AG04450 (cell line): ENCODE measurements around the gene TSPAN33. TPM values are rescaled to one million over a fixed set of nuclear protein-coding genes. Genes with fewer than 3 reads are reported as not detected.

ENCODE experiments used
- CTCF ChIA-PET: fragments of 300-600, 350-600 bp; formaldehyde crosslinking; extraction: SDS; loops from one replicate; lab custom pipeline; 2022; ENCODE audit warnings: antibody characterized with exemption, inconsistent platforms; lab: Charles Lee
- POLR2A ChIA-PET: fragments of 350-600 bp; formaldehyde crosslinking; extraction: SDS; loops from one replicate; lab custom pipeline; 2021; ENCODE audit warnings: antibody characterized with exemption, inconsistent platforms; lab: Yijun Ruan, JAX
- DNase-seq: peaks from one replicate; pipeline ENCODE4 v3.0.0-alpha.2; 2011; ENCODE audit warnings: low read depth, low spot score
- H3K27ac ChIP-seq: one replicate; pipeline ENCODE4 v1.5.1; 2012; ENCODE audit warnings: low read depth, low read length, control low read depth
- H3K27me3 ChIP-seq: one replicate; pipeline ENCODE4 v1.6.0; 2012; ENCODE audit warnings: low read length; ENCODE audit not compliant: control insufficient read depth, insufficient read depth
- H3K4me3 ChIP-seq: 2 replicates; pipeline ENCODE4 v1.5.1; 2011; ENCODE audit warnings: mild to moderate bottlenecking, low read depth, low read length, control low read depth
- H3K9me3 ChIP-seq: 2 replicates; pipeline ENCODE4 v1.5.1; 2012; ENCODE audit warnings: low read length; ENCODE audit not compliant: control insufficient read depth, insufficient read depth
- CTCF ChIP-seq: IDR thresholded peaks from 2 replicates; pipeline ENCODE4 v1.5.1; 2011; ENCODE audit warnings: low read depth, low read length, control low read depth, inconsistent platforms
- polyA plus RNA-seq: library from polyadenylated mRNA; depleted of rRNA; stranded (reverse); fragments of >200 nt; gene quantifications from 2 replicates; pipeline ENCODE4 v1.2.3, GENCODE V29; 2011

Gene TSPAN33
- polyA plus RNA-seq, 1 experiment = 0.88 TPM

- no peak for DNase-seq
- TF ChIP-seq CTCF = no peak
- ChIA-PET POLR2A (no interaction called here), CTCF (interaction anchor here (1.1 kb wide), 1 partner anchor 30 kb away, joined by 7 read pairs; no protein-coding TSS in a partner anchor)
- Histone ChIP-seq H3K4me3 (no peak overlapping the region), H3K9me3 (peaks cover 12% of the 10 kb centered on the region), H3K27me3 (peaks cover 15% of the 10 kb centered on the region), H3K27ac (no peak overlapping the region)
These were observed 22.3 kb upstream of the TSPAN33 start for GRCh38 chr7:129122078-129122750.

GRCh38 chr7:129122751-129123509 is 21.6 kb upstream of the TSPAN33 start:
- H3K27me3 ChIP-seq = peaks cover 14% of the 10 kb centered on the region
- POLR2A ChIA-PET = interaction anchor here (0.6 kb wide), 1 partner anchor 564 kb away, joined by 10 read pairs; no protein-coding TSS in a partner anchor
- H3K9me3 ChIP-seq = peaks cover 17% of the 10 kb centered on the region
- CTCF ChIA-PET = no interaction called here
- no peak for TF ChIP-seq CTCF
- no peak for DNase-seq
- no peak overlapping the region for H3K27ac ChIP-seq
- H3K4me3 ChIP-seq = no peak overlapping the region

GRCh38 chr7:129123510-129123857 is 21.0 kb upstream of the TSPAN33 start:
- TF ChIP-seq CTCF = no peak
- no peak for DNase-seq
- H3K9me3 ChIP-seq = peaks cover 17% of the 10 kb centered on the region
- ChIA-PET POLR2A (no interaction called here), CTCF (no interaction called here)
- no peak overlapping the region for H3K27ac ChIP-seq
- peaks cover 16% of the 10 kb centered on the region for H3K27me3 ChIP-seq
- no peak overlapping the region for H3K4me3 ChIP-seq

GRCh38 chr7:129126314-129126713 is 18.2 kb upstream of the TSPAN33 start:
- DNase-seq = no peak
- no peak overlapping the region for H3K4me3 ChIP-seq
- H3K9me3 ChIP-seq = peaks cover 17% of the 10 kb centered on the region
- H3K27me3 ChIP-seq = peaks cover 20% of the 10 kb centered on the region
- TF ChIP-seq CTCF = no peak
- POLR2A ChIA-PET = no interaction called here
- CTCF ChIA-PET = interaction anchor here (2.0 kb wide), 1 partner anchor 35 kb away, joined by 8 read pairs; no protein-coding TSS in a partner anchor
- H3K27ac ChIP-seq = no peak overlapping the region

- TF ChIP-seq CTCF = no peak
- no peak overlapping the region for H3K4me3 ChIP-seq
- POLR2A ChIA-PET = no interaction called here
- no peak for DNase-seq
- no peak overlapping the region for H3K27ac ChIP-seq
- peaks cover 13% of the 10 kb centered on the region; the same call in 1 of the 2 replicates for H3K9me3 ChIP-seq
- CTCF ChIA-PET = interaction anchor here (0.7 to 2.1 kb wide), 2 partner anchors 35 to 37 kb away, joined by 3 to 7 read pairs; no protein-coding TSS in a partner anchor
- peaks cover 26% of the 10 kb centered on the region for H3K27me3 ChIP-seq
These were observed 17.4 kb upstream of the TSPAN33 start for GRCh38 chr7:129127154-129127553.
